ENCODE results near the gene HMCN2. TPM values are rescaled to one million over a fixed set of nuclear protein-coding genes. Genes with fewer than 3 reads are reported as not detected.
A peak's percentile ranks its signal among the peaks of the same experiment; 100 is the strongest.

HMCN2 gene
- total and polyA plus RNA-seq, 8 donors, result 0.41 to 5.3 (median 0.76) TPM

GRCh38 chr9:130349398-130349797, 83.8 kb downstream of the HMCN2 start:
- no peaks in the 10 kb centered on the region for H3K9me3 ChIP-seq
- intact Hi-C loops (cut with DNase I), result no loop called here
- DNase-seq (no peak), ATAC-seq (no peak), FAIRE-seq (no peak)
- no peak overlapping the region for H3K27ac ChIP-seq
- H3K4me1 ChIP-seq, result no peaks in the 10 kb centered on the region
- no peaks in the 10 kb centered on the region for H3K36me3 ChIP-seq
- no peaks in the 10 kb centered on the region for H3K27me3 ChIP-seq
- no peak overlapping the region for H3K4me3 ChIP-seq
- TF ChIP-seq CTCF (IDR thresholded peaks at IDR 0.05), result no peak
- WGBS, 2 donors, result 32 to 38% methylated on average over 11 of the region's 11 CpGs

- H3K9me3 ChIP-seq, result no peaks in the 10 kb centered on the region
- H3K4me1 ChIP-seq, result no peaks in the 10 kb centered on the region
- H3K27me3 ChIP-seq, result no peaks in the 10 kb centered on the region
- H3K4me3 ChIP-seq, result no peak overlapping the region
- no peak for ATAC-seq
- intact Hi-C loops (cut with DNase I), result no loop called here
- no peak overlapping the region for H3K27ac ChIP-seq
- DNase-seq, result no peak
- no peaks in the 10 kb centered on the region for H3K36me3 ChIP-seq
- no peak for FAIRE-seq
- TF ChIP-seq CTCF (IDR thresholded peaks at IDR 0.05), result no peak
- 63 to 76% methylated on average over 14 of the region's 14 CpGs for WGBS, 2 donors
Measured at GRCh38 chr9:130351343-130351742, 85.8 kb downstream of the HMCN2 start.

GRCh38 chr9:130352081-130352480, 86.5 kb downstream of the HMCN2 start:
- DNase-seq, result no peak
- Histone ChIP-seq H3K36me3 (no peaks in the 10 kb centered on the region), H3K27me3 (no peaks in the 10 kb centered on the region), H3K4me1 (no peaks in the 10 kb centered on the region), H3K9me3 (no peaks in the 10 kb centered on the region), H3K27ac (no peak overlapping the region), H3K4me3 (no peak overlapping the region)
- no peak for TF ChIP-seq CTCF (IDR thresholded peaks at IDR 0.05)
- intact Hi-C loops (cut with DNase I), result no loop called here
- ATAC-seq, result peak in 1 of 4 donors; percentile 31
- 76 to 87% methylated on average over 10 of the region's 10 CpGs for WGBS, 2 donors
- FAIRE-seq, result no peak

- Histone ChIP-seq H3K4me3 (no peak overlapping the region), H3K4me1 (no peaks in the 10 kb centered on the region), H3K9me3 (no peaks in the 10 kb centered on the region), H3K27me3 (no peaks in the 10 kb centered on the region), H3K36me3 (no peaks in the 10 kb centered on the region), H3K27ac (no peak overlapping the region)
- intact Hi-C loops (cut with DNase I), result no loop called here
- DNase-seq, result no peak
- FAIRE-seq, result no peak
- TF ChIP-seq CTCF (IDR thresholded peaks at IDR 0.05), result no peak
- WGBS, 2 donors, result 71 to 86% methylated on average over 17 of the region's 17 CpGs
- ATAC-seq, result no peak
Measured at GRCh38 chr9:130352586-130353285, 87.2 kb downstream of the HMCN2 start.

GRCh38 chr9:130354378-130354777, 88.8 kb downstream of the HMCN2 start:
- Histone ChIP-seq H3K4me1 (no peaks in the 10 kb centered on the region), H3K36me3 (no peaks in the 10 kb centered on the region), H3K27ac (no peak overlapping the region), H3K9me3 (no peaks in the 10 kb centered on the region), H3K4me3 (no peak overlapping the region), H3K27me3 (no peaks in the 10 kb centered on the region)
- ATAC-seq (no peak), FAIRE-seq (no peak), DNase-seq (no peak)
- WGBS, 2 donors, result 61 to 75% methylated on average over 13 of the region's 13 CpGs
- no peak for TF ChIP-seq CTCF (IDR thresholded peaks at IDR 0.05)
- intact Hi-C loops (cut with DNase I), result no loop called here
